ENCODE results near the gene DONSON.

The DONSON gene

DNA sequence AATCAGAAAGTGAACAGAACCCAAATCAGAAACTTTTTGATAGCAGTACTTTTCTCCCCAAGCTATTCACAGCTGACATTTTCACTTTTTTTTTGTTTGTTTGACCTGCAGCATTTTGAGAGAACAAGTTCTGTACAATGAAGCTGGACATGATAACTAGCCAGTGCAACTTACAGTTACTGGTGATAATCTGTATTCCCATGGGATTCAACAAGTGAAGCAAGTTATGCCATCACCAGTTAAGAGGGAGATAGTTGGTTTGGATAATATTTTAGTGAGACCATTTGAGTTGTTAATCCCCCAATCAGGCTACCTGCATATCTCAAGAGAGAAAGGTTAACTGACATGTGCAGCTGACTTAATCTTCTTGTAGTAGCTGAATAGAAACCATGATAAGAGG lies 27.5 kb downstream of the DONSON start:
- H3K4me3 ChIP-seq (ENCODE audit: low read depth, low read length) = no peak overlapping the region
- TF ChIP-seq CTCF (IDR thresholded peaks at IDR 0.05; ENCODE audit: low read depth, low read length) = no peak

- H3K4me3 ChIP-seq (ENCODE audit: low read depth, low read length) = no peak overlapping the region
- TF ChIP-seq CTCF (IDR thresholded peaks at IDR 0.05; ENCODE audit: low read depth, low read length) = no peak
Measured at GRCh38 chr21:33559813-33560212, 28.7 kb downstream of the DONSON start.

DNA sequence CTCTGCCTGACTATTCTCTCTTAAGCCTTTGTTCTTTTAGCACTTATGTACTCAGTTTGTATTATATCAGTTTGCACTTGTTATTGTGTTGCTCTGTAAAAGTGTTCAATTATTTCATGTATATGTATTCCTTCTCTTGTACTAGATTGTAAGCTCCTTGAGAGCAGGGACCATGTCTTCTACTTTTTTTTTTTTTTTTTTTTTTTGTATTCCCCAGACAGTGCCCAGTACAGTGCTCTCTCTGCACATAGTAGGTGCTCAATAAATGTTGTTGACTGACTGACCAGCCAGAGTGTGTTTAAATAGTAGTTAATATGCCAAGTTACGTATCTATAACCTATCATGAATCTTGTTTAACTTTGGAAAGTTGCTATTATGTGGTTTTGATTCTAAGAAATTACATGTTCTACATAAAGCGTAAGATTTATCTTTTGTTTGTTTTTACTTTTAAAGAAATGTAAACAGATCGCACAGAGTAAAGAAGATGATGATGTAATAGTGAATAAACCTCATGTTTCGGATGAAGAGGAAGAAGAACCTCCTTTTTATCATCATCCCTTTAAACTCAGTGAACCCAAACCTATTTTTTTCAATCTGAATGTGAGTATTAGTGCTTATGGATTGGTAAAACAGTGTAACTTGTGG lies 29.6 kb downstream of the DONSON start:
- TF ChIP-seq CTCF (IDR thresholded peaks at IDR 0.05; ENCODE audit: low read depth, low read length) = no peak
- no peak overlapping the region for H3K4me3 ChIP-seq (ENCODE audit: low read depth, low read length)

DNA sequence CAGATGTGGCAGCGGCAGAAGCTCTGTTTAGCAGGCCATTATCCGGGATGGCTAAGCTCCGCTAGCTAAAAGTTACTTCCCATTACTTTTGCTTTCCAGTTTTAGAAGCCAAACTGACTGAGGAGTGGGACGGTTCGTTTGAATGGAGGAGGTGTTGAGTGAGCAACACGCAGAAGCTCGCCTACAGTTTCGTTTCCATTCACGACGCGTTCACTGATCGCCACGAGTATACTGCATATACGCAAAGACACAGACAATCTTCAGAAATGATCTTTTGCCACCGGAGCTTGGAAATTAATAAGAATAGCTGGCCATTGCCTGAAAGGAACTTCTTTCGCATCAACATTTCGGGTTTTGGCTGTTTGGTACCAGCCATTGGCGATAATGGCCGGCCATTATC lies 31.0 kb downstream of the DONSON start:
- no peak for TF ChIP-seq CTCF (IDR thresholded peaks at IDR 0.05; ENCODE audit: low read depth, low read length)
- H3K4me3 ChIP-seq (ENCODE audit: low read depth, low read length) = no peak overlapping the region

GRCh38 chr21:33554982-33555344 lies 33.5 kb downstream of the DONSON start:
- H3K4me3 ChIP-seq (ENCODE audit: low read depth, low read length) = no peak overlapping the region
- TF ChIP-seq CTCF (IDR thresholded peaks at IDR 0.05; ENCODE audit: low read depth, low read length) = no peak

GRCh38 chr21:33554236-33554981 lies 34.1 kb downstream of the DONSON start:
- no peak for TF ChIP-seq CTCF (IDR thresholded peaks at IDR 0.05; ENCODE audit: low read depth, low read length)

DNA sequence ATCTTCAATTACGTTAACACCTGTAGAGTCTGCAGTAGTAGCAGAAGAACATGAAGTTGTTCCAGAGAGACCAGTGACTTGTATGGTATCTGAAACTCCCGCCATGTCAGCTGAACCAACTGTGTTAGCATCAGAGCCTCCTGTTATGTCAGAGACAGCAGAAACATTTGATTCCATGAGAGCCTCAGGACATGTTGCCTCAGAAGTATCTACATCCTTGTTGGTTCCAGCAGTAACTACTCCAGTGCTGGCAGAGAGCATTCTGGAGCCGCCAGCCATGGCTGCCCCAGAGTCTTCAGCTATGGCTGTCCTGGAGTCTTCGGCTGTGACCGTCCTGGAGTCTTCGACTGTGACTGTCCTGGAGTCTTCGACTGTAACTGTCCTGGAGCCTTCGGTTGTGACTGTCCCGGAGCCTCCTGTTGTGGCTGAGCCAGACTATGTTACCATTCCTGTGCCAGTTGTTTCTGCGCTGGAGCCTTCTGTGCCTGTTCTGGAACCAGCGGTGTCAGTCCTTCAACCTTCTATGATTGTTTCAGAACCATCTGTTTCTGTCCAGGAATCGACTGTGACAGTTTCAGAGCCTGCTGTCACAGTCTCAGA lies 35.4 kb downstream of the DONSON start:
- no peak for TF ChIP-seq CTCF (IDR thresholded peaks at IDR 0.05; ENCODE audit: low read depth, low read length)

More at GRCh38 chr21:33554236-33554981, 34.1 kb downstream of the DONSON start:
- H3K4me3 ChIP-seq (ENCODE audit: low read depth, low read length) = no peak overlapping the region

More for the DNA sequence above, 35.4 kb downstream of the DONSON start:
- H3K4me3 ChIP-seq (ENCODE audit: low read depth, low read length) = no peak overlapping the region

All from WI38 (cell line).